HG03469 (cell line): ENCODE results near the gene SMARCD1.
"Not testable (repeated sequence)": the region's sequence is repeated elsewhere in the genome, so short reads cannot be mapped to it uniquely, and the experiment has no call there.

Experiments
- ATAC-seq: cut with Tn5 transposase; IDR thresholded peaks from one replicate; pipeline ENCODE4 v1.9.1; 2021; ENCODE audit warnings: mild to moderate bottlenecking, moderate library complexity, moderate number of reproducible peaks; ENCODE audit not compliant: unreplicated experiment

SMARCD1 gene

DNA sequence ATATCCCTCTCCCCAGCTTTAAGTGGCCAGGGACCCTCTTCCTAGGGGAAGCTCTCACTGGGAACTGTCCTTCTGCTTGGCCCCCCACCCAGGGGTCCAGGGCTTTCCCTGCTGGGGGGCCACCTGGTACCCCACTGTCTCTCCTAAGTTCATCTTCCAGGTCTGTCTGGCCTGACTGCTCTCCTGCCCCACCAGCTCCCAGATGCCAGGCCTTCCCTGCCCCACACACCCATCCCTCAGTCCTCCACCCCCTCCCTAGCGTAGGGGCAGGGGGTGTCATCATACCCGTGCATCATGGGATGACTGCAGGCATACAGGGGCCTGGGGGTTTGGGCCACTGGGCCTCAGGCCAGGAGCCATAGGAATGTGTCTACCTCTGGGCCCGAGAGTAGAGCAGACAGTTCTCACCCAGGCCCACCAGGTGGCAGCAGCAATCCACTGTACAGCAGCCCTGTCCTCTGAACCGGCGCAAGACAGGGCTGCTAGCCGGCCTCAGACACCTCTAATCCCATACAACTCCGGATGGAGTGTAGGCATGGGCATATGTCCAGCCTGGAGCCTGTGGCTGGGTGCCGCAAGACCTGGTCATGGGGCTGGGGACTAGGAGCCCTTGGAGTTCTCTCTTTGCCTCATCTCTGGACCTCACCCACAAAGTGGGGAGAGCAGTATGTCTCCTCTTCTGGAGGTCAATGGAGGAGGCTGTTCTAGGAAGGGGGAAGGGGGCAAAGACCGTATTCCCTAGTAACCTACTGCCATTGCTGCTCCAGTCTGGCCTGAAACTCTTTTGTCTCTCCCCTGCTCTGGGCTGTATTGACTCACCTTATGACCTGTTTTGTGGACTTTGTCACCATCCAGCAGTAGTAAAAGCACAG lies 10.0 kb upstream of the SMARCD1 start:
- no peak for ATAC-seq

DNA sequence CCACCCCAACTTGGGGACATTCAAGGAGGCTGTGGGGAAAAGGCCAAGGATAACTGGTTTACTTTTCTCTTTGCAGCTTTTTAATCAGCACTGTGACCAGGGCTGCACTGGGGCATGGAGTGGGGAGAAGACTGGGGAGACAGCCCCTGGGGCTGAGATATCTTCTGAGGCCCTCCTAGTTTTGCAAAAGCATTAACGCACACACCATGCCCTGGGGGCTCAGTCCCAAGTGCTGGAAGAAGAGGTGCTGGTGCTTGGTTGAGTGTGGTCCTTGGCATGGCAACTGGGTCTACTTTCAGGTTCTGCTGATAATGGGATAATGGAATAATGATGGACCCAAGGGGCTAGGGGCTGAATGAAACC lies 9.4 kb upstream of the SMARCD1 start:
- no peak for ATAC-seq

DNA sequence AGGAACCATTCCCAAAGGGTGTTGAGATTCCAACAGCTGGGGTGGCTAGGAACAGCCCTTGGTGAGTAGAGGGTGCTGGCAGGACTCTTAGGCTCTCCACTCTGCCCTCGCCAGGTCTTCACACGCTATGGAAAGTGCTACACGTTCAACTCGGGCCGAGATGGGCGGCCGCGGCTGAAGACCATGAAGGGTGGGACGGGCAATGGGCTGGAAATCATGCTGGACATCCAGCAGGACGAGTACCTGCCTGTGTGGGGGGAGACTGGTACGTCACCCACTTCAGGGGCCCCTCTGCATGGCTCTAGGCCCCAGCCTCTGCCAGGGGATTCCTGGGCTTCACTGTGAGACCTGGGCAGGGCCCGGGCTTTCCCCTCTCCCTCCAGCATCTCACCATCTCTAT lies 8.0 kb upstream of the SMARCD1 start:
- ATAC-seq, result no peak

DNA sequence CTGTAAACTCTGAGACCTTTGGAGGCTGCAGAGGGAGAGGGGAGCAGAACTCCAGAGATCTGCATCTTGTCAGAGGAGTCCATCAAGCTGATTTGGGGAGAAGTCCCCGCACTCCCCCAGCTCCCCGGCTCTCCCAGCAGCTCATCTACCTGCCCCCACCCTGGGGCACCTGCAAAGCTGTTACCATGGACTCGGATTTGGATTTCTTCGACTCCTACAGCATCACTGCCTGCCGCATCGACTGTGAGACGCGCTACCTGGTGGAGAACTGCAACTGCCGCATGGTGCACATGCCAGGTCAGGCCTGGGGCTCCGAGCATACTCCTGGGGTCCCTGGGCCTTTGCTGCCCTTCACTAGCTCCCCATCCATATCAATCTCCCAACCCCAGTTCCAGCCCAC lies 6.9 kb upstream of the SMARCD1 start:
- ATAC-seq, result no peak

DNA sequence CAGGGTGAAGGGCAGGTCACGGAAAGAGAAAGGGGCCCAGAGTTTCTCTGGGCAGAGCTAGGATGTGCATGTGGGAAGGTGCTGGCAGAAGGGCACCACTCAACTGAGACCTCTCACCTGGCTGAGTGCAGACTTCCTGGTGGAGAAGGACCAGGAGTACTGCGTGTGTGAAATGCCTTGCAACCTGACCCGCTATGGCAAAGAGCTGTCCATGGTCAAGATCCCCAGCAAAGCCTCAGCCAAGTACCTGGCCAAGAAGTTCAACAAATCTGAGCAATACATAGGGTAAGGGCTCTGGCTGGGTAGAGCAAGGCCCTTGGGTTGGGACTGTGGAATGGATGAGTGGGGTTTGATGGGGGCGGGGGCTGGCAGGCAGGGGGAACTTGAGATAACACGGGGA lies 5.4 kb upstream of the SMARCD1 start:
- ATAC-seq, result no peak

GRCh38 chr12:50081096-50081808 lies 3.9 kb upstream of the SMARCD1 start:
- no peak for ATAC-seq

- ATAC-seq, result no peak
Observed at GRCh38 chr12:50082644-50083043, 2.5 kb upstream of the SMARCD1 start.

DNA sequence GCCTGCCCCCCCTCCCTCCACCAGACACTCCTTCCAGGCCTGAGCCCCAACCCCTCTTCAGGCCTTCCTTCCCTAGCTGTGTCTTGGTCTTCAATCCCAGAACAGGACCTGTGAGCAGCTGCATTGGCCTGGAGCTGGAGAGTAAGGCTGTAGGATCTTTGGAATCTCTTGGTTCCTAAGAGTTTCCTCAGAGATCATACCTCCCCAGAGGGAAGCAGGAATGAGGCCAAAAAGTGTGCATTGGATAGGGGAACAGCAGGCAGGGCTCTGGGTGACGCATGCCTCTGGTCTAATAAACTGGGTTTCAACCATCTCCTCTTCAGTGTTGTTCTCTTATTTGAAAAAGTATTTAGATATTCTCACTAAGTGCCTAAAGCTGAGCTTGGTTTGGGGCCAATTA lies 1.8 kb upstream of the SMARCD1 start:
- no peak for ATAC-seq

DNA sequence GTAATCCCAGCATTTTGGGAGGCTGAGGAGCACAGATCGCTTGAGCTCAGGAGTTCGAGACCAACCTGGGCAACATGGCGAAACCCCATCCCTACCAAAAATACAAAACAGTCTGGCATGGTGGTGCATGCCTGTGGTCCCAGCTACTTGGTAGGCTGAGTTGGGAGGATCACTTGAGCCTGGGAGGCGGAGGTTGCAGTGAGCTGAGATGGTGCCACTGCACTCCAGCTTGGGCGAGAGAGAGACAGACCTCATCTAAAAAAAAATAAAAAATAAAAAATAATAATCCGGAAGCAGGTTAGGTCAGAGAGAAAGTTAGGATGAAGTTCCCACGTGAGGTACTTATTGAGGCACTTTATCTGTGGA lies 750 bp upstream of the SMARCD1 start:
- not testable (repeated sequence) for ATAC-seq

GRCh38 chr12:50085615-50086072 lies 502 bp downstream of the SMARCD1 start:
- ATAC-seq, result no peak

DNA sequence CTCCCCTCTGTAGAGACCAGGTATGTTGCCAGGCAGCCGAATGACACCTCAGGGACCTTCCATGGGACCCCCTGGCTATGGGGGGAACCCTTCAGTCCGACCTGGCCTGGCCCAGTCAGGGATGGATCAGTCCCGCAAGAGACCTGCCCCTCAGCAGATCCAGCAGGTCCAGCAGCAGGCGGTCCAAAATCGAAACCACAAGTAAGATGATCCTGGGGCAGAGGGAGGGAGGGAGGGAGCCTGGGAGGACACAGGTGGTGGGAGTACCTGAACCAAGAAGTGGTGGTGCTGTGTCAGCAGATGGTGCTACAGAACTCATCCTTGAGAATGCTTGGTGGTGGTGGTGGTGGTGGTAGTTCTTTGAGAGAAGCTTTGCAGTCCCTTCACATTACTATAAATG lies 1.0 kb downstream of the SMARCD1 start:
- ATAC-seq, result no peak

DNA sequence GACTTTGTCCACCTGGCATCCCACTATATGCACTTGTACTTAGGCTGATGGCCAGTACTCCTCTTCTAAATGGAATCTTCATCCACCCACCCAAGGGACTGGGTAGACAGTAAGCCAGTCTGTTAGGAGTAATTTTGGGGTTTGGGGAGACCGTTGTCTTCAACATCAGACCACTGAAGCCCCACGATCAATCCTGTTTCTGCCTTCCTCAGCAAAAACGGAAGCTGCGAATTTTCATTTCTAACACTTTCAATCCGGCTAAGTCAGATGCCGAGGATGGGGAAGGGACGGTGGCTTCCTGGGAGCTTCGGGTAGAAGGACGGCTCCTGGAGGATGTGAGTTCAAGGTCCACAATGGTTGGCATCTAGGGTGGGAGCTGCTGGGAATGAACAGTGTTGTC lies 2.0 kb downstream of the SMARCD1 start:
- ATAC-seq, result no peak

GRCh38 chr12:50087995-50088394 lies 2.9 kb downstream of the SMARCD1 start:
- no peak for ATAC-seq

GRCh38 chr12:50088577-50089335 lies 3.6 kb downstream of the SMARCD1 start:
- no peak for ATAC-seq

DNA sequence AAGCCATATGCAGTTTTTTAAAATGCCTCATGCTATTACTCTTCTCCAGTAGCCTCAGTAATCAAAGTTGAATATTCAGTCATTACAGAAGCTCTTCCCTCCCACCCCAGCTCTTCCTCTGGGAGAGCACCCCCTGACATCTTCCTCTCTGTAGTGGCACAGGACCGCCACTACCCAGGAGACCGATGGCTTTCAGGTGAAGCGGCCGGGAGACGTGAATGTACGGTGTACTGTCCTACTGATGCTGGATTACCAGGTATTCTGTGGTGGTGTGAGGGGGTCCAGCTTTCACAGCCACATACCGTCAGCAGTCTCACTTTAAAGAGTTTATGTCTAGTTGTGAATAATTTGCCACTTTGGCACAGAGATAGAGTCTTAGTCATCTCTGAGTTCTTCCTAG lies 4.6 kb downstream of the SMARCD1 start:
- ATAC-seq, result no peak

DNA sequence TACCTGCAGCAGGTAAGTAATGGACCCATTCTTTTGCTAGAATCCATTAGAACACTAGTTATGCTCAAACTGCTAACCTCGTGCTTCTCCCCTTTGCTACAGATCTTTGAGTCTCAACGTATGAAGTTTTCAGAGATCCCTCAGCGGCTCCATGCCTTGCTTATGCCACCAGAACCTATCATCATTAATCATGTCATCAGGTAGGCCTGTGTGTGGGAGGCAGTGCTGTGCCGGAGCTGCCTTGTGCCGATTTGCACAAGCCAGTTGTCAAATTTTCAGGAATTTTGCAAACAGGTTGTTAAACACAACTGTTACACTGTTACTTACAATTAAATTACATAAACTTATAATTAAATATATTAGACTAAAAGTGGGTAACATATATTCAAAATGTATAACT lies 5.2 kb downstream of the SMARCD1 start:
- no peak for ATAC-seq

- ATAC-seq, result no peak
Observed at GRCh38 chr12:50097952-50098351, 12.8 kb downstream of the SMARCD1 start.

DNA sequence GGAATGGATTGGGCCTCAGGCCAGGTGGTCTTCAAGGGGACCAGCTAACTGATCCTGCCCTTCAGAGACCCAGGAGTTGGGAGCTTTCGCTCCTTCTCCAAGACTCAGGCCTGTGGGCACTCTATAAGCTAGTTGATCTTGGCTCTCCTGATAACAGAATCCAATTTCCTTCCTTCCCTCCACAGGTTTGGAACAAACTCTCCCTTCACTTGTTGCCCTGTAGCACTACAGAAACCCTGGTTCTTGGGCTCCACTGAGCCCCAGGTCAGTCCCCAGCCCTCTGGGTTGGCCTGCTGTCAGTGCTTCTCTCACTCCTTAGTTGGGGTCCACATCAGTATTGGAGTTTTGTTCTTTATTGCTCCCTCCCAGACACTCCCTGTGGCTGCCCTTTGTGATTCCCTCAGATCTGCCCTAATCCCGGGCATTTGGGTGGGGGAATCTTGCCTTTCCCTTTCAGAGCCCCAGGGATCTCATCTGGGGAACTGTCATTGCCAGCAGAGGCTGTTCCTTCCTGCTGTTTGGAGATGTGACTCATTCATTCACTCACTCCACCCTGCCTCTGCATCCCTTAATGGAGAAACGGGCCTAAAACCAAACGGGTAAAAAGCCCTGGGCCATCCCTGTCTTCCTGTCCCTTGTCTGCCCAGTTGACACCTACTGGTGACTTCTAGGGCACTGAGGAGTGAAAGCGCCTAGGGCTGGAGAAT lies 14.3 kb downstream of the SMARCD1 start:
- ATAC-seq, result no peak

DNA sequence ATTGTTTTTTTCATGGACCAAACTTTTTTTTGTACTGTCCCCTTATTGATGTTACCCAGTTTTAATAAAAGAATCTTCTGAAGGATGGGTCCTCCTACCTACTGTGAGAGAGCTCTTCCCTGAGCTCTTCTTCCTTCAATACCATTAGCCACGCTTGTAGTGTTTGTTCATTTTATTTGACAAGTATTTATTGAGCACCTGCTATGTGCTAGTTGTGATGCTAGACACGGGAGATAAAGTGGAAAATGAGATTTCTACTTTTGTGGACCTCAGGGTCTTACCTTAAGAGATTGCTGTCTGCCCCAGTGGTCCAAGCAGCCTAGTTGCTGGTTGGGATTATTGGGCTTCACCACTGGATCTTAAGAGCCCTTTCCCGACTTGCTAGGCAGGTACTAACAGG lies 15.4 kb downstream of the SMARCD1 start:
- no peak for ATAC-seq

DNA sequence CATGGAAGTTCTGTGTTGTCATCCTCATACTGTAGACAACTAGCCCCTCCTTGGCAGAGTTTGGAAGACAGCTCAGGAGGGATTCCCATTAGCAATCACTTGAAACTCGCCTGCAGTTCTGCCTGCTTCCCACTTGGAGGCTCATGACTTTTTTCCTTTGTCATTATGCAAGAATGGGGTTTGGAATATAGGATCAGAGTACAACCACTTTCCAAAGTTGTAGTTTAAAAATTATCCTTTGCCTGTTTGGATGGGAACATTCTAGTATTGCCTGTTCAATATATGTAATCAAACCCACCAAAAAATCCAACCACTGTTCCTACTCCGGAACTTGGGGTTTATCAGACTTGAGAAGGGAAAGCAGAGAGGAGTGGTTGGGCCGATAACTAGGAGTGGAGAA lies 16.5 kb downstream of the SMARCD1 start:
- no peak for ATAC-seq

- no peak for ATAC-seq
Observed at GRCh38 chr12:50102131-50102531, 17.0 kb downstream of the SMARCD1 start.
